ENCODE results near the gene FUT6.
"Not testable (repeated sequence)": the region's sequence is repeated elsewhere in the genome, so short reads cannot be mapped to it uniquely, and the experiment has no call there.

FUT6 gene

GRCh38 chr19:5839065-5840017 is at the start of gene FUT6:
FUT6 (minus strand) TSS chr19:5839702; CDS start chr19:5832567, 7,135 bp downstream.
- no peak for DNase-seq (ENCODE audit: low spot score)

GRCh38 chr19:5884065-5884811 is 44.7 kb upstream of the FUT6 start:
- DNase-seq (ENCODE audit: low spot score): not testable (repeated sequence)

GRCh38 chr19:5883157-5883873 is 43.8 kb upstream of the FUT6 start:
- not testable (repeated sequence) for DNase-seq (ENCODE audit: low spot score)

GRCh38 chr19:5882421-5882968 is 43.0 kb upstream of the FUT6 start:
- no peak for DNase-seq (ENCODE audit: low spot score)

- no peak for DNase-seq (ENCODE audit: low spot score)
These were observed 42.2 kb upstream of the FUT6 start for GRCh38 chr19:5881543-5882299.

GRCh38 chr19:5880604-5881078 is 41.1 kb upstream of the FUT6 start:
- DNase-seq (ENCODE audit: low spot score): no peak

- no peak for DNase-seq (ENCODE audit: low spot score)
These were observed 40.7 kb upstream of the FUT6 start for GRCh38 chr19:5880196-5880595.

GRCh38 chr19:5877882-5878281 is 38.4 kb upstream of the FUT6 start:
- no peak for DNase-seq (ENCODE audit: low spot score)

- no peak for DNase-seq (ENCODE audit: low spot score)
These were observed 37.9 kb upstream of the FUT6 start for GRCh38 chr19:5877427-5877826.

- DNase-seq (ENCODE audit: low spot score): not testable (repeated sequence)
These were observed 35.0 kb upstream of the FUT6 start for GRCh38 chr19:5874496-5874895.

- DNase-seq (ENCODE audit: low spot score): no peak
These were observed 34.2 kb upstream of the FUT6 start for GRCh38 chr19:5873617-5874199.

- DNase-seq (ENCODE audit: low spot score): no peak
These were observed 31.5 kb upstream of the FUT6 start for GRCh38 chr19:5870986-5871394.

- peak; percentile 19 for DNase-seq (ENCODE audit: low spot score)
These were observed 28.0 kb upstream of the FUT6 start for GRCh38 chr19:5867201-5868136.

- DNase-seq (ENCODE audit: low spot score): no peak
These were observed 26.3 kb upstream of the FUT6 start for GRCh38 chr19:5865772-5866171.

- DNase-seq (ENCODE audit: low spot score): no peak
These were observed 25.4 kb upstream of the FUT6 start for GRCh38 chr19:5864725-5865486.

GRCh38 chr19:5864013-5864720 is 24.7 kb upstream of the FUT6 start:
- no peak for DNase-seq (ENCODE audit: low spot score)

- DNase-seq (ENCODE audit: low spot score): peak; percentile 21
These were observed 23.6 kb upstream of the FUT6 start for GRCh38 chr19:5863030-5863665.
